WI38 (cell line): ENCODE measurements around the gene LRRC8B.
A peak's percentile ranks its signal among the peaks of the same experiment; 100 is the strongest.

ENCODE experiments used
- H3K4me3 ChIP-seq: 2 replicates; pipeline ENCODE4 v1.5.1; 2011; ENCODE audit warnings: low read depth, mild to moderate bottlenecking, control low read depth, low read length
- CTCF ChIP-seq: IDR thresholded peaks from 2 replicates; pipeline ENCODE4 v1.5.1; 2012; ENCODE audit warnings: low read depth, mild to moderate bottlenecking, control low read depth, low read length

LRRC8B gene

GRCh38 chr1:89598450-89599331 lies 74.1 kb downstream of the LRRC8B start:
- peak; percentile 53; the same call in 1 of the 2 replicates for TF ChIP-seq CTCF
- no peak overlapping the region for H3K4me3 ChIP-seq

- no peak overlapping the region for H3K4me3 ChIP-seq
- no peak for TF ChIP-seq CTCF
Measured at GRCh38 chr1:89599332-89599630, 74.7 kb downstream of the LRRC8B start.

GRCh38 chr1:89600451-89601224 lies 76.0 kb downstream of the LRRC8B start:
- no peak overlapping the region for H3K4me3 ChIP-seq
- no peak for TF ChIP-seq CTCF

- no peak overlapping the region for H3K4me3 ChIP-seq
- TF ChIP-seq CTCF, result no peak
Measured at GRCh38 chr1:89602871-89603404, 78.3 kb downstream of the LRRC8B start.

GRCh38 chr1:89603651-89604413 lies 79.2 kb downstream of the LRRC8B start:
- no peak overlapping the region for H3K4me3 ChIP-seq
- TF ChIP-seq CTCF, result no peak

- H3K4me3 ChIP-seq, result no peak overlapping the region
Measured at GRCh38 chr1:89604414-89604735, 79.7 kb downstream of the LRRC8B start.

More at GRCh38 chr1:89604414-89604735, 79.7 kb downstream of the LRRC8B start:
- no peak for TF ChIP-seq CTCF
